ENCODE measurements around the gene SMARCD1.

SMARCD1 gene

DNA sequence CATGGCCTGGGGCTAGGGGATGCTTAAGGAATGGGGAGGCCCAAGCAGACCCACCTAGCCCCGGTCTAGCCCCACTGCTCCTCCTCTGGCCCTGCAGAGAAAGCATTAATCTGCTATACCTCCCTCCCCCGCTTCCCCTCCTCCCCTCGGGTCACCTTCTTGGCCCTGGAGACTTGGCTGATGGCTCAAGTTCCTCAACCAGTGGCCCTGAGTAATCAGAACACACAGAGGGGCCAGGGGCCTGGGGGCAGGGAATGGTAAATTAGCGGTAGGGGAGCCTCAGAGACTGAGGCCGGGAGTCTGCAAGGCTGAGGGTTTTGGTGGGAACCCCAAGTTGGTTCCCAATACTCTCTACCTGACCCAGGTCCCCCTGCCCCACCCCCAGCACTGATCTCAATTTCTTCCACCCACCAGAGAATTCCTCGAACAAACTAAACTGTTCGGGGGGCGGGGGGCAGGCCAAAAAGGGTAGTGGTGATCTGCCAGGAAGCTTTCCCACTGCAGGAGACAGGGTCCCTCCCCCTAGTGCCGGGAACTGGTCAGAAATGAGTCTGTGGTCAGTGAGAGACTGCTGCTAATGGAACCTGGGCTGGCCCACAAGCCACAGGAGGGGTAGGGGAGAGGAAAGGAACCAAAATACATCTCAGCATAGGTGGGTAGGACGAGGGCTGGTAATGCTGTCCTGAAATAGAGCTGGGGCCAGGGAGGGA lies 12.8 kb upstream of the SMARCD1 start:
- no CpG with 5 or more reads among the region's 10 CpGs for WGBS, 2 donors (ENCODE audit: extremely low coverage in 2 of 2, insufficient read length in 2 of 2, insufficient replicate concordance in 1 of 2)

DNA sequence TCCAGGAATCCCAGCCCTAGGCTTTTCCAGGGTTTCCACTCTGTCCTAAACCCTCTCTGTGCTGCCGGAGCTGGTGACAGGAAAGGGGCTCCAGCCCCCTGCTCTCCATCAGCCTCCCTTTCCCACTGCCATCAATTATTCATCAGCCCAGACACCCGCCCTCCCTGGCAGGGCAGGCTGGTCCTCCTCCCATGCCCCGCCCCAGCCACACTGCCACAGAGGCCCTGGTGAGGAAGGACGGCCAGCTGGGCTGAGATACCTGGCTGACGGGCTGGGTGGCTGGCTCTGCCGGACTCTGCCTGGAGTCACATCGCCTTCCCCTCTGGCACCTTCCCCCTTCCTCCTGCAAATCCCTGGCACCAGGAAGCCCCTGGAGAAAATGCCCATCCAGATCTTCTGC lies 11.9 kb upstream of the SMARCD1 start:
- Histone ChIP-seq H2AFZ (ENCODE audit: low read length) (no peak overlapping the region), H3K4me2 (ENCODE audit: insufficient read depth, low read length, poor library complexity, severe bottlenecking) (no peak overlapping the region), H3K23ac (ENCODE audit: low read depth, low read length, poor library complexity) (no peak overlapping the region), H3K79me1 (ENCODE audit: low read depth, low read length) (no peaks in the 10 kb centered on the region), H3K18ac (ENCODE audit: low read length) (no peak overlapping the region), H3K27ac (replicated peaks; ENCODE audit: low read length) (no peak overlapping the region), H3K36me3 (replicated peaks in 1 of 2; ENCODE audit: control insufficient read depth in 2 of 2, insufficient read depth in 2 of 2, low read length in 2 of 2) (no peaks in the 10 kb centered on the region), H3K4ac (ENCODE audit: low read length) (no peak overlapping the region), H3K4me1 (ENCODE audit: control insufficient read depth in 2 of 2, insufficient read depth in 1 of 2, low read depth in 1 of 2, low read length in 2 of 2) (peaks cover 7 to 25% of the 10 kb centered on the region in 2 donors), H2BK5ac (ENCODE audit: low read length) (no peak overlapping the region), H2BK12ac (ENCODE audit: low read length) (no peak overlapping the region), H3K9me3 (replicated peaks in 1 of 2; ENCODE audit: control insufficient read depth in 2 of 2, insufficient read depth in 1 of 2, low read depth in 1 of 2, low read length in 2 of 2) (no peaks in the 10 kb centered on the region), H3K9ac (ENCODE audit: low read depth, low read length, poor library complexity) (no peak overlapping the region), H4K91ac (ENCODE audit: low read depth, low read length, poor library complexity) (no peak overlapping the region), H2AK5ac (ENCODE audit: low read depth, low read length) (peak overlapping the region; percentile 18), H3K14ac (ENCODE audit: low read length) (no peak overlapping the region), H3K27me3 (ENCODE audit: control insufficient read depth in 3 of 3, insufficient read depth in 3 of 3, low read depth in 1 of 3, low read length in 3 of 3) (peaks cover 0 to 2% (median 0%) of the 10 kb centered on the region in 3 experiments), H2BK15ac (ENCODE audit: low read length) (no peak overlapping the region), H3K4me3 (ENCODE audit: low read length in 2 of 2) (no peak overlapping the region), H4K8ac (ENCODE audit: low read depth, low read length) (no peak overlapping the region), H2BK120ac (ENCODE audit: low read depth, low read length) (no peak overlapping the region)
- WGBS, 2 donors (ENCODE audit: extremely low coverage in 2 of 2, insufficient read length in 2 of 2, insufficient replicate concordance in 1 of 2) = no CpG with 5 or more reads among the region's 7 CpGs
- DNase-seq (ENCODE audit: low spot score) = no peak

More for the DNA sequence above, 12.8 kb upstream of the SMARCD1 start:
- Histone ChIP-seq H2AK5ac (ENCODE audit: low read depth, low read length) (peak overlapping the region; percentile 18), H3K23ac (ENCODE audit: low read depth, low read length, poor library complexity) (no peak overlapping the region), H3K4me1 (ENCODE audit: control insufficient read depth in 2 of 2, insufficient read depth in 1 of 2, low read depth in 1 of 2, low read length in 2 of 2) (peaks cover 7 to 25% of the 10 kb centered on the region in 2 donors), H2BK12ac (ENCODE audit: low read length) (no peak overlapping the region), H2AFZ (ENCODE audit: low read length) (peak overlapping the region; percentile 67), H3K27me3 (ENCODE audit: control insufficient read depth in 3 of 3, insufficient read depth in 3 of 3, low read depth in 1 of 3, low read length in 3 of 3) (no peaks in the 10 kb centered on the region), H2BK120ac (ENCODE audit: low read depth, low read length) (no peak overlapping the region), H3K14ac (ENCODE audit: low read length) (no peak overlapping the region), H3K4me3 (ENCODE audit: low read length in 2 of 2) (no peak overlapping the region), H3K79me1 (ENCODE audit: low read depth, low read length) (no peaks in the 10 kb centered on the region), H3K36me3 (replicated peaks in 1 of 2; ENCODE audit: control insufficient read depth in 2 of 2, insufficient read depth in 2 of 2, low read length in 2 of 2) (no peaks in the 10 kb centered on the region), H3K18ac (ENCODE audit: low read length) (no peak overlapping the region), H3K4ac (ENCODE audit: low read length) (no peak overlapping the region), H3K9me3 (replicated peaks in 1 of 2; ENCODE audit: control insufficient read depth in 2 of 2, insufficient read depth in 1 of 2, low read depth in 1 of 2, low read length in 2 of 2) (no peaks in the 10 kb centered on the region), H3K9ac (ENCODE audit: low read depth, low read length, poor library complexity) (no peak overlapping the region), H2BK5ac (ENCODE audit: low read length) (no peak overlapping the region), H2BK15ac (ENCODE audit: low read length) (no peak overlapping the region), H4K91ac (ENCODE audit: low read depth, low read length, poor library complexity) (peak overlapping the region; percentile 87), H3K27ac (replicated peaks; ENCODE audit: low read length) (no peak overlapping the region), H3K4me2 (ENCODE audit: insufficient read depth, low read length, poor library complexity, severe bottlenecking) (no peak overlapping the region), H4K8ac (ENCODE audit: low read depth, low read length) (no peak overlapping the region)
- DNase-seq (ENCODE audit: low spot score) = no peak

DNA sequence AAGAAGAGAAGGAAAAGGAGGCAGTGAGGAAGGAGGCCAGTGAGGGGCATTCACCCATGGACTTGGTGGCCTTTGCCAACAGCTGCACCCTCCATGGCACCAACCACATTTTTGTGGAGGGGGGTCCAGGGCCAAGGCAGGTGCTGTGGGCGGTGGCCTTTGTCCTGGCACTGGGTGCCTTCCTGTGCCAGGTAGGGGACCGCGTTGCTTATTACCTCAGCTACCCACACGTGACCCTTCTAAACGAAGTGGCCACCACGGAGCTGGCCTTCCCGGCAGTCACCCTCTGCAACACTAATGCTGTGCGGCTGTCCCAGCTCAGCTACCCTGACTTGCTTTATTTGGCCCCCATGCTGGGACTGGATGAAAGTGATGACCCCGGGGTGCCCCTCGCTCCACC lies 11.4 kb upstream of the SMARCD1 start:
- H3K4me2 ChIP-seq (ENCODE audit: insufficient read depth, low read length, poor library complexity, severe bottlenecking) = no peak overlapping the region
- no peak overlapping the region for H3K4me3 ChIP-seq (ENCODE audit: low read length in 2 of 2)
- H3K36me3 ChIP-seq (replicated peaks in 1 of 2; ENCODE audit: control insufficient read depth in 2 of 2, insufficient read depth in 2 of 2, low read length in 2 of 2) = no peaks in the 10 kb centered on the region
- H3K9ac ChIP-seq (ENCODE audit: low read depth, low read length, poor library complexity) = peak overlapping the region; percentile 3
- no peak overlapping the region for H3K14ac ChIP-seq (ENCODE audit: low read length)
- no CpG with 5 or more reads among the region's 10 CpGs for WGBS, 2 donors (ENCODE audit: extremely low coverage in 2 of 2, insufficient read length in 2 of 2, insufficient replicate concordance in 1 of 2)
- H2BK120ac ChIP-seq (ENCODE audit: low read depth, low read length) = no peak overlapping the region
- H4K91ac ChIP-seq (ENCODE audit: low read depth, low read length, poor library complexity) = no peak overlapping the region
- H3K18ac ChIP-seq (ENCODE audit: low read length) = no peak overlapping the region
- no peak overlapping the region for H2AFZ ChIP-seq (ENCODE audit: low read length)
- H3K23ac ChIP-seq (ENCODE audit: low read depth, low read length, poor library complexity) = no peak overlapping the region
- H3K27me3 ChIP-seq (ENCODE audit: control insufficient read depth in 3 of 3, insufficient read depth in 3 of 3, low read depth in 1 of 3, low read length in 3 of 3) = peaks cover 0 to 2% (median 0%) of the 10 kb centered on the region in 3 experiments
- no peak for DNase-seq (ENCODE audit: low spot score)
- H4K8ac ChIP-seq (ENCODE audit: low read depth, low read length) = no peak overlapping the region
- H2BK12ac ChIP-seq (ENCODE audit: low read length) = no peak overlapping the region
- no peak overlapping the region for H3K27ac ChIP-seq (replicated peaks; ENCODE audit: low read length)
- no peak overlapping the region for H2BK15ac ChIP-seq (ENCODE audit: low read length)
- H3K4me1 ChIP-seq (ENCODE audit: control insufficient read depth in 2 of 2, insufficient read depth in 1 of 2, low read depth in 1 of 2, low read length in 2 of 2) = peaks cover 7 to 25% of the 10 kb centered on the region in 2 donors
- H2BK5ac ChIP-seq (ENCODE audit: low read length) = no peak overlapping the region
- H3K4ac ChIP-seq (ENCODE audit: low read length) = no peak overlapping the region
- no peak overlapping the region for H2AK5ac ChIP-seq (ENCODE audit: low read depth, low read length)
- no peaks in the 10 kb centered on the region for H3K9me3 ChIP-seq (replicated peaks in 1 of 2; ENCODE audit: control insufficient read depth in 2 of 2, insufficient read depth in 1 of 2, low read depth in 1 of 2, low read length in 2 of 2)
- no peaks in the 10 kb centered on the region for H3K79me1 ChIP-seq (ENCODE audit: low read depth, low read length)

DNA sequence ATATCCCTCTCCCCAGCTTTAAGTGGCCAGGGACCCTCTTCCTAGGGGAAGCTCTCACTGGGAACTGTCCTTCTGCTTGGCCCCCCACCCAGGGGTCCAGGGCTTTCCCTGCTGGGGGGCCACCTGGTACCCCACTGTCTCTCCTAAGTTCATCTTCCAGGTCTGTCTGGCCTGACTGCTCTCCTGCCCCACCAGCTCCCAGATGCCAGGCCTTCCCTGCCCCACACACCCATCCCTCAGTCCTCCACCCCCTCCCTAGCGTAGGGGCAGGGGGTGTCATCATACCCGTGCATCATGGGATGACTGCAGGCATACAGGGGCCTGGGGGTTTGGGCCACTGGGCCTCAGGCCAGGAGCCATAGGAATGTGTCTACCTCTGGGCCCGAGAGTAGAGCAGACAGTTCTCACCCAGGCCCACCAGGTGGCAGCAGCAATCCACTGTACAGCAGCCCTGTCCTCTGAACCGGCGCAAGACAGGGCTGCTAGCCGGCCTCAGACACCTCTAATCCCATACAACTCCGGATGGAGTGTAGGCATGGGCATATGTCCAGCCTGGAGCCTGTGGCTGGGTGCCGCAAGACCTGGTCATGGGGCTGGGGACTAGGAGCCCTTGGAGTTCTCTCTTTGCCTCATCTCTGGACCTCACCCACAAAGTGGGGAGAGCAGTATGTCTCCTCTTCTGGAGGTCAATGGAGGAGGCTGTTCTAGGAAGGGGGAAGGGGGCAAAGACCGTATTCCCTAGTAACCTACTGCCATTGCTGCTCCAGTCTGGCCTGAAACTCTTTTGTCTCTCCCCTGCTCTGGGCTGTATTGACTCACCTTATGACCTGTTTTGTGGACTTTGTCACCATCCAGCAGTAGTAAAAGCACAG lies 10.0 kb upstream of the SMARCD1 start:
- no peaks in the 10 kb centered on the region for H3K36me3 ChIP-seq (replicated peaks in 1 of 2; ENCODE audit: control insufficient read depth in 2 of 2, insufficient read depth in 2 of 2, low read length in 2 of 2)
- H3K18ac ChIP-seq (ENCODE audit: low read length) = peak overlapping the region; percentile 59
- no peak overlapping the region for H4K91ac ChIP-seq (ENCODE audit: low read depth, low read length, poor library complexity)
- no peak overlapping the region for H3K27ac ChIP-seq (replicated peaks; ENCODE audit: low read length)
- H3K9me3 ChIP-seq (replicated peaks in 1 of 2; ENCODE audit: control insufficient read depth in 2 of 2, insufficient read depth in 1 of 2, low read depth in 1 of 2, low read length in 2 of 2) = no peaks in the 10 kb centered on the region
- no peak overlapping the region for H2BK15ac ChIP-seq (ENCODE audit: low read length)
- peak overlapping the region; percentile 83 for H2AK5ac ChIP-seq (ENCODE audit: low read depth, low read length)
- H2AFZ ChIP-seq (ENCODE audit: low read length) = peak overlapping the region; percentile 81
- no peak overlapping the region for H3K4me3 ChIP-seq (ENCODE audit: low read length in 2 of 2)
- peak overlapping the region; percentile 45 for H3K23ac ChIP-seq (ENCODE audit: low read depth, low read length, poor library complexity)
- peaks cover 6 to 25% of the 10 kb centered on the region in 2 donors for H3K4me1 ChIP-seq (ENCODE audit: control insufficient read depth in 2 of 2, insufficient read depth in 1 of 2, low read depth in 1 of 2, low read length in 2 of 2)
- H3K4ac ChIP-seq (ENCODE audit: low read length) = no peak overlapping the region
- no peak overlapping the region for H3K14ac ChIP-seq (ENCODE audit: low read length)
- peak; percentile 83 for DNase-seq (ENCODE audit: low spot score)
- H4K8ac ChIP-seq (ENCODE audit: low read depth, low read length) = no peak overlapping the region
- no peak overlapping the region for H2BK5ac ChIP-seq (ENCODE audit: low read length)
- H3K4me2 ChIP-seq (ENCODE audit: insufficient read depth, low read length, poor library complexity, severe bottlenecking) = no peak overlapping the region
- no peak overlapping the region for H2BK120ac ChIP-seq (ENCODE audit: low read depth, low read length)
- H3K79me1 ChIP-seq (ENCODE audit: low read depth, low read length) = no peaks in the 10 kb centered on the region
- peaks cover 0 to 2% (median 0%) of the 10 kb centered on the region in 3 experiments for H3K27me3 ChIP-seq (ENCODE audit: control insufficient read depth in 3 of 3, insufficient read depth in 3 of 3, low read depth in 1 of 3, low read length in 3 of 3)
- H2BK12ac ChIP-seq (ENCODE audit: low read length) = peak overlapping the region; percentile 63
- H3K9ac ChIP-seq (ENCODE audit: low read depth, low read length, poor library complexity) = no peak overlapping the region
- WGBS, 2 donors (ENCODE audit: extremely low coverage in 2 of 2, insufficient read length in 2 of 2, insufficient replicate concordance in 1 of 2) = no CpG with 5 or more reads among the region's 9 CpGs
